ENCODE results near the gene LIN28B. TPM values are rescaled to one million over a fixed set of nuclear protein-coding genes. Genes with fewer than 3 reads are reported as not detected.

LIN28B gene
- total and polyA plus RNA-seq, 2 of the 4 experiments (the other 2 are of a cell fraction): not detected

DNA sequence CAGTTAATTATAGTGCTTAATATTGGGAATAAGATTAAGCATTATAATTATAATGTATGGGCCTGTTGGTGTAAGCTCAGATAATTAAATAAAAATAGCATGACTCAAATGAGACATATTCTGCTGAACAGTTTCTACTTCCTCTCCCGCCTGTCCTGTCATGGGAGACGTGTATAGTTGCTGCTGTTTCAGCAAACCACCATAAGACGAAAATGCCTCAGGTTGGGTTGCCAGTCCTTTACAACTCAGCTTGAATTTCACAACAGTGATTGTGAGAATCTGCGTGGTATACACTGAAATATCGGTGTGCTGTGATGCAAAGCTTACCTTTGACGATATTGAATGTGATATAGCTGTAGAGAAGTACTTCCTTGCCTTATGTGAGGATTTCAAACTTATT lies 123.4 kb downstream of the LIN28B start:
- H3K36me3 ChIP-seq (ENCODE audit: control insufficient read depth, insufficient read depth, low read length): no peaks in the 10 kb centered on the region
- BruUV-seq (replicated peaks): no TSS peak
- ATAC-seq (ENCODE audit: low read depth): no peak
- H3K27me3 ChIP-seq (ENCODE audit: control insufficient read depth, insufficient read depth, low read length): peaks cover 7% of the 10 kb centered on the region
- no peak overlapping the region for H2BK120ac ChIP-seq (ENCODE audit: low read depth, low read length)
- H4K5ac ChIP-seq (ENCODE audit: low read depth, low read length): no peak overlapping the region
- H3K79me1 ChIP-seq (ENCODE audit: low read depth in 1 of 2, low read length in 2 of 2): no peaks in the 10 kb centered on the region
- no peaks in the 10 kb centered on the region for H3K4me1 ChIP-seq (ENCODE audit: control insufficient read depth, insufficient read depth, low read length)
- H2AK5ac ChIP-seq (ENCODE audit: low read depth, low read length): no peak overlapping the region
- ChIA-PET CTCF (interaction anchor here (0.6 kb wide), 1 partner anchor 291 kb away, joined by 3 read pairs; no protein-coding TSS in a partner anchor), POLR2A (ENCODE audit: unreplicated experiment) (no interaction called here)
- H3K9ac ChIP-seq (ENCODE audit: low read depth, low read length): no peak overlapping the region
- H4K20me1 ChIP-seq (ENCODE audit: insufficient read depth, low read length): no peaks in the 10 kb centered on the region
- no peak overlapping the region for H2BK15ac ChIP-seq (ENCODE audit: low read depth, low read length)
- in situ Hi-C loops (cut with MboI; ENCODE audit: low sequenced_read_pairs): no loop called here
- H2BK5ac ChIP-seq (ENCODE audit: low read depth, low read length, poor library complexity, severe bottlenecking): no peak overlapping the region
- no peaks in the 10 kb centered on the region for H3K9me3 ChIP-seq (ENCODE audit: control insufficient read depth, insufficient read depth, low read length)
- no peak overlapping the region for H2BK20ac ChIP-seq (ENCODE audit: low read depth, low read length)
- DNase-seq: no peak
- H3K4me2 ChIP-seq (ENCODE audit: low read depth, low read length): no peak overlapping the region
- H3K18ac ChIP-seq (ENCODE audit: low read depth, low read length): no peak overlapping the region
- no peak overlapping the region for H3K27ac ChIP-seq (ENCODE audit: insufficient read depth, low read length)
- H3K9me1 ChIP-seq (ENCODE audit: insufficient read depth, low read length): no peaks in the 10 kb centered on the region
- H3K4ac ChIP-seq (ENCODE audit: low read depth, low read length): no peak overlapping the region
- H3K56ac ChIP-seq (ENCODE audit: extremely low read depth, insufficient read depth, low read length): no peak overlapping the region
- no peak overlapping the region for H3K23ac ChIP-seq (ENCODE audit: low read depth, low read length)
- dilution Hi-C loops (cut with HindIII; ENCODE audit: low sequenced_read_pairs, unreplicated experiment): loop anchor here (25.0 kb wide), 1 partner anchor 332 kb away; the partner anchor contains the start of gene PREP
- H2AFZ ChIP-seq (replicated peaks; ENCODE audit: low read length, poor library complexity): no peak overlapping the region
- H4K8ac ChIP-seq (ENCODE audit: low read depth in 2 of 2, low read length in 2 of 2): no peak overlapping the region
- TF ChIP-seq SMC3 (IDR thresholded peaks at IDR 0.05; ENCODE audit: low read depth, low read length): no peak
- no peak for TF ChIP-seq MAFK (IDR thresholded peaks at IDR 0.05; ENCODE audit: low read depth, low read length)
- TF ChIP-seq NFE2L2 (IDR thresholded peaks at IDR 0.05; ENCODE audit: low read depth, low read length): no peak
- TF ChIP-seq POLR2A (IDR thresholded peaks at IDR 0.05; ENCODE audit: low read depth, low read length): no peak
- no peak for TF ChIP-seq CEBPB (IDR thresholded peaks at IDR 0.05; ENCODE audit: low read depth, low read length)
- TF ChIP-seq BHLHE40 (IDR thresholded peaks at IDR 0.05; ENCODE audit: low read depth, low read length): no peak
- TF ChIP-seq, protein P1, sequence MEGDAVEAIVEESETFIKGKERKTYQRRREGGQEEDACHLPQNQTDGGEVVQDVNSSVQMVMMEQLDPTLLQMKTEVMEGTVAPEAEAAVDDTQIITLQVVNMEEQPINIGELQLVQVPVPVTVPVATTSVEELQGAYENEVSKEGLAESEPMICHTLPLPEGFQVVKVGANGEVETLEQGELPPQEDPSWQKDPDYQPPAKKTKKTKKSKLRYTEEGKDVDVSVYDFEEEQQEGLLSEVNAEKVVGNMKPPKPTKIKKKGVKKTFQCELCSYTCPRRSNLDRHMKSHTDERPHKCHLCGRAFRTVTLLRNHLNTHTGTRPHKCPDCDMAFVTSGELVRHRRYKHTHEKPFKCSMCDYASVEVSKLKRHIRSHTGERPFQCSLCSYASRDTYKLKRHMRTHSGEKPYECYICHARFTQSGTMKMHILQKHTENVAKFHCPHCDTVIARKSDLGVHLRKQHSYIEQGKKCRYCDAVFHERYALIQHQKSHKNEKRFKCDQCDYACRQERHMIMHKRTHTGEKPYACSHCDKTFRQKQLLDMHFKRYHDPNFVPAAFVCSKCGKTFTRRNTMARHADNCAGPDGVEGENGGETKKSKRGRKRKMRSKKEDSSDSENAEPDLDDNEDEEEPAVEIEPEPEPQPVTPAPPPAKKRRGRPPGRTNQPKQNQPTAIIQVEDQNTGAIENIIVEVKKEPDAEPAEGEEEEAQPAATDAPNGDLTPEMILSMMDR (conservative IDR thresholded peaks at IDR 0.05; ENCODE audit: low read depth, low read length): no peak
- no peak for TF ChIP-seq ELK1 (IDR thresholded peaks at IDR 0.05; ENCODE audit: borderline replicate concordance, low read depth, low read length)
- no peak for TF ChIP-seq MAZ (IDR thresholded peaks at IDR 0.05; ENCODE audit: borderline replicate concordance, low read depth, low read length)
- no peak for TF ChIP-seq RFX5 (IDR thresholded peaks at IDR 0.05; ENCODE audit: low read depth, low read length)
- no peak for TF ChIP-seq FOS (IDR thresholded peaks at IDR 0.05; ENCODE audit: low read depth, low read length)
- TF ChIP-seq MXI1 (IDR thresholded peaks at IDR 0.05; ENCODE audit: borderline replicate concordance, low read depth, low read length): no peak
- H4K91ac ChIP-seq (ENCODE audit: insufficient read depth, low read depth, low read length): no peak overlapping the region
- WGBS, 2 experiments (ENCODE audit: extremely low coverage in 2 of 2, insufficient read length in 1 of 2): no CpG with 5 or more reads among the region's 6 CpGs
- no peak overlapping the region for H2AK9ac ChIP-seq (replicated peaks; ENCODE audit: low read depth, low read length, poor library complexity)
- intact Hi-C loops (cut with micrococcal nuclease): no loop called here
- H3K14ac ChIP-seq (replicated peaks; ENCODE audit: low read depth, low read length): no peak overlapping the region
- H3K4me3 ChIP-seq (ENCODE audit: insufficient read depth, low read depth, low read length): no peak overlapping the region
